ENCODE results near the gene RPL19.

Gene RPL19

GRCh38 chr17:39252788-39253460, 52.8 kb downstream of the RPL19 start:
- no peak for DNase-seq

Data from stimulated activated CD4-positive, alpha-beta T cell treated with anti-CD3 and anti-CD28 coated beads, Interleukin-4, amount 100 ng/mL, for 4 hours (primary cell).